ENCODE results near the gene PLCB4. TPM values are rescaled to one million over a fixed set of nuclear protein-coding genes. Genes with fewer than 3 reads are reported as not detected.

PLCB4 gene
- total RNA-seq, 1 experiment from 2014 or later, result 12.9 TPM

DNA sequence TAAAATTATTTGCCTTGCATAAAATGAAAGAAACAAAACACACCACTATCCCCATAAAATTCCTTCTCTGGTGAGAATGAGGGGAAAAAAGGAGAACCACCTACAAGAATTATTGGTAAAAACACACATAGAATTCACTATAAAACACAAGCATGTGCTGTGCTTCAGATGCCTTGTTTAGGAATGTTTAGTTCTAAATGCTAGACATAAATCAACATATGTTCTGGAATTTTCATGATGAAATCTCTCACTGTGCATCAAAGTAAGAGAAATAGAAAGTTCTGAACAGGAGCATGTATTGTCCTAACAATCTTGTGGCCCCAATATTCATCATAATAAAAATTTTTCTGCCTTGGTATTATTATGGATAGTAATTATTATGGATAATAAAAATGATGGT is 111.0 kb downstream of the PLCB4 start:
- H3K27ac Mint-ChIP-seq (ENCODE audit: unreplicated experiment), result no peak overlapping the region
- no peaks in the 10 kb centered on the region for H3K9me3 Mint-ChIP-seq (ENCODE audit: low read depth, unreplicated experiment)
- no peaks in the 10 kb centered on the region for H3K36me3 Mint-ChIP-seq (ENCODE audit: insufficient read depth, unreplicated experiment)
- H3K4me3 Mint-ChIP-seq (ENCODE audit: low read depth, unreplicated experiment), result no peak overlapping the region
- H3K27me3 Mint-ChIP-seq (ENCODE audit: unreplicated experiment), result no peaks in the 10 kb centered on the region
- DNase-seq, result no peak
- BruUV-seq (replicated peaks), result no TSS peak
- TF ChIP-seq, protein P1, sequence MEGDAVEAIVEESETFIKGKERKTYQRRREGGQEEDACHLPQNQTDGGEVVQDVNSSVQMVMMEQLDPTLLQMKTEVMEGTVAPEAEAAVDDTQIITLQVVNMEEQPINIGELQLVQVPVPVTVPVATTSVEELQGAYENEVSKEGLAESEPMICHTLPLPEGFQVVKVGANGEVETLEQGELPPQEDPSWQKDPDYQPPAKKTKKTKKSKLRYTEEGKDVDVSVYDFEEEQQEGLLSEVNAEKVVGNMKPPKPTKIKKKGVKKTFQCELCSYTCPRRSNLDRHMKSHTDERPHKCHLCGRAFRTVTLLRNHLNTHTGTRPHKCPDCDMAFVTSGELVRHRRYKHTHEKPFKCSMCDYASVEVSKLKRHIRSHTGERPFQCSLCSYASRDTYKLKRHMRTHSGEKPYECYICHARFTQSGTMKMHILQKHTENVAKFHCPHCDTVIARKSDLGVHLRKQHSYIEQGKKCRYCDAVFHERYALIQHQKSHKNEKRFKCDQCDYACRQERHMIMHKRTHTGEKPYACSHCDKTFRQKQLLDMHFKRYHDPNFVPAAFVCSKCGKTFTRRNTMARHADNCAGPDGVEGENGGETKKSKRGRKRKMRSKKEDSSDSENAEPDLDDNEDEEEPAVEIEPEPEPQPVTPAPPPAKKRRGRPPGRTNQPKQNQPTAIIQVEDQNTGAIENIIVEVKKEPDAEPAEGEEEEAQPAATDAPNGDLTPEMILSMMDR (IDR thresholded peaks at IDR 0.05; ENCODE audit: unreplicated experiment), result no peak
- intact Hi-C loops (cut with micrococcal nuclease; ENCODE audit: unreplicated experiment), result loop anchor here (10.0 kb wide), 1 partner anchor 325 kb away; no protein-coding TSS in a partner anchor
- CTCF ChIA-PET, result no interaction called here
- H3K4me1 Mint-ChIP-seq (ENCODE audit: low read depth, unreplicated experiment), result peaks cover 22% of the 10 kb centered on the region

DNA sequence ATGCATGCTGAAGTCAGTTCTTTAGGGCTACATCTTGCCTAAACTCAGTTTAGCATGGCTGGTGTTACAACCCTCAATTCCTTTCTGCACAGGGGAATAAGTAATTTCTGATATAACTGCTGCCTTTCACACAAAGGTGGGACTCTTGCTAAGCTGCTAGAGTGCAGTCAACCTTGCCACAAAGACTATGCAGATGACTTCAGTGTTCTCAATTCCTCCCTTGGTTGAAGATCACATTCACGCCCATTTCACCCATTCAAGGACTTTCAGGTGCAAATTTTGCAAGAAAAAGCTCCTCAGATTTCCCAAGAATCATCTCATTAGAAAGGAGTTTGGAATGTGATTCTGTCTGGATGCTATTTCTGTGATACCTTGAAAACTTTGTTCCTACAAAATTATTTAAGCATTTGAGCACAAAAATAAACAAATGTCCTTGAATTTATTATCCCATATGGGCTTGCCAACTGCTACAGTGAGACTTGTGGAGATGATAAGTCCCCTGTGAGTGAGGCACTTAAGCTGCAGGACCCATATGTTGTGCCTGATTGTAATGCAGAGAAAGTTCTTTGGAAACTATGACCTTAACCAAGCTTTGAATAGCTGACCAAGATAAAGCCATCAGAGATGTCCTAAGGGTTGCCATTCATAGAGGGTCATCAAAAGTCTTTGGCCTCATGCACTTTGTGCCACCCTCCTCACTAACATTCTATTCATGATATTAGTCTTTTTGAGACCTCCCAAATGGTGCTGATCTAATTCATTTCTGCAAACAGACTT is 111.8 kb downstream of the PLCB4 start:
- H3K27ac Mint-ChIP-seq (ENCODE audit: unreplicated experiment), result no peak overlapping the region
- peaks cover 28% of the 10 kb centered on the region for H3K4me1 Mint-ChIP-seq (ENCODE audit: low read depth, unreplicated experiment)
- DNase-seq, result no peak
- TF ChIP-seq, protein P1 (IDR thresholded peaks at IDR 0.05; ENCODE audit: unreplicated experiment), result no peak
- H3K27me3 Mint-ChIP-seq (ENCODE audit: unreplicated experiment), result no peaks in the 10 kb centered on the region
- CTCF ChIA-PET, result no interaction called here
- H3K36me3 Mint-ChIP-seq (ENCODE audit: insufficient read depth, unreplicated experiment), result no peaks in the 10 kb centered on the region
- no peaks in the 10 kb centered on the region for H3K9me3 Mint-ChIP-seq (ENCODE audit: low read depth, unreplicated experiment)
- BruUV-seq (replicated peaks), result no TSS peak
- intact Hi-C loops (cut with micrococcal nuclease; ENCODE audit: unreplicated experiment), result no loop called here
- H3K4me3 Mint-ChIP-seq (ENCODE audit: low read depth, unreplicated experiment), result no peak overlapping the region

DNA sequence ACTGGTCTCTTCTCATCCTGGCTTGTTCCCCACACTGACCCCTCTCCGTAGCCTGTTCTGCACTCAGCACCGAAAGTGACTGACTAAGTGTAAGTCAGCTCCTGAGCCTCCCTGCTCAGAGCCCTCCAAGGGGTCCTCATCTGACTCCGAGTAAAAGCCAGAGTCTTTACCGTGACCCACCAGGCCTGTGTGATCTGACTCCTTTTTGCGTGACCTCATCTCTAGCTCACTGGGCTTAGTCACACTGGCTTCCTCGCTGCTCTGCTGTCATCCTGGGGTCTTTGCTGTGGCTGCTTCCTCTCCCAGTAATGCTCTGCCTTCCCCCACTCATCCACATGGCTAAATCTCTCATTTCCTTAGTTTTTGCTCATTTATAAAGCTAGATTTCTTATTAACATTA is 116.6 kb downstream of the PLCB4 start:
- Mint-ChIP-seq H3K36me3 (ENCODE audit: insufficient read depth, unreplicated experiment) (no peaks in the 10 kb centered on the region), H3K4me1 (ENCODE audit: low read depth, unreplicated experiment) (peaks cover 11% of the 10 kb centered on the region), H3K27ac (ENCODE audit: unreplicated experiment) (no peak overlapping the region), H3K4me3 (ENCODE audit: low read depth, unreplicated experiment) (no peak overlapping the region), H3K27me3 (ENCODE audit: unreplicated experiment) (no peaks in the 10 kb centered on the region), H3K9me3 (ENCODE audit: low read depth, unreplicated experiment) (no peaks in the 10 kb centered on the region)
- DNase-seq, result no peak
- CTCF ChIA-PET, result no interaction called here
- no TSS peak for BruUV-seq (replicated peaks)
- intact Hi-C loops (cut with micrococcal nuclease; ENCODE audit: unreplicated experiment), result no loop called here
- TF ChIP-seq, protein P1 (IDR thresholded peaks at IDR 0.05; ENCODE audit: unreplicated experiment), result no peak

DNA sequence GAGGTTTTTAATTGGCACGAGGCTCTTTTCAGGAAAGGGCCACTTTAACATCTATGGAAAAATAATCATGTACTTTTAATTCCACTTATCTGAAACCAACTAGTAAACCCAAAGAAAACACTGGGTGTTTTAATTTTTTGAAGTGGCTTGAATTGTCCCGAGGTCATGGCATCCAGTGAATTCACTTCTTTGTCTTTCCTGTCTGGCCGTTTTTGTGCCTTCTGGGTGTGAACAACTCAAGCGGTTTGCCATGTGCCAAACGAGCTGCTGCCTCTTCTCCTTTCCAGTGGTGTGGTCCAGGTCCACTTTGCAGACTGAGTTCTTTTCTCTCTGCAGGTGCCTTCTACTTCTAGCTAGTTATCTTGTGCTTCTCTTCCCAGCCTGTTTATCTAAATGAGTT is 117.5 kb downstream of the PLCB4 start:
- BruUV-seq (replicated peaks), result no TSS peak
- no peaks in the 10 kb centered on the region for H3K9me3 Mint-ChIP-seq (ENCODE audit: low read depth, unreplicated experiment)
- no peak overlapping the region for H3K4me3 Mint-ChIP-seq (ENCODE audit: low read depth, unreplicated experiment)
- CTCF ChIA-PET, result no interaction called here
- intact Hi-C loops (cut with micrococcal nuclease; ENCODE audit: unreplicated experiment), result no loop called here
- H3K27ac Mint-ChIP-seq (ENCODE audit: unreplicated experiment), result no peak overlapping the region
- no peaks in the 10 kb centered on the region for H3K27me3 Mint-ChIP-seq (ENCODE audit: unreplicated experiment)
- TF ChIP-seq, protein P1 (IDR thresholded peaks at IDR 0.05; ENCODE audit: unreplicated experiment), result no peak
- DNase-seq, result no peak
- H3K36me3 Mint-ChIP-seq (ENCODE audit: insufficient read depth, unreplicated experiment), result no peaks in the 10 kb centered on the region
- H3K4me1 Mint-ChIP-seq (ENCODE audit: low read depth, unreplicated experiment), result peaks cover 11% of the 10 kb centered on the region
